Cardiac septum (tissue), 1 donor: ENCODE results near the gene GIPC3. TPM values are rescaled to one million over a fixed set of nuclear protein-coding genes. Genes with fewer than 3 reads are reported as not detected.
"Not testable (repeated sequence)": the region's sequence is repeated elsewhere in the genome, so short reads cannot be mapped to it uniquely, and the experiment has no call there.

Experiments
- DNase-seq: peaks from one replicate; pipeline ENCODE4 v3.0.0-alpha.2; 2020; ENCODE audit warnings: low spot score
- intact Hi-C: fragments of 100-400 bp; cut with DNase I; formaldehyde crosslinking; loops from one replicate; pipeline ENCODE4 v1.14.0; 2022
- total RNA-seq: library from RNA; stranded (reverse); fragmentation: NEBNext Ultra II Directional; extraction: Animal tissue kit (Norgen Biotek cat#: 25700); gene quantifications from one replicate; pipeline ENCODE4 v1.2.1, GENCODE V29; 2021
- donor health status: DM: no; HTN: no; CAD: no.

GIPC3 gene
- total RNA-seq, 1 donor from 2014 or later: 1.3 TPM

- intact Hi-C loops, DNase-seq: not testable (repeated sequence)
Measured at GRCh38 chr19:3628766-3629165, 43.5 kb downstream of the GIPC3 start.

DNA sequence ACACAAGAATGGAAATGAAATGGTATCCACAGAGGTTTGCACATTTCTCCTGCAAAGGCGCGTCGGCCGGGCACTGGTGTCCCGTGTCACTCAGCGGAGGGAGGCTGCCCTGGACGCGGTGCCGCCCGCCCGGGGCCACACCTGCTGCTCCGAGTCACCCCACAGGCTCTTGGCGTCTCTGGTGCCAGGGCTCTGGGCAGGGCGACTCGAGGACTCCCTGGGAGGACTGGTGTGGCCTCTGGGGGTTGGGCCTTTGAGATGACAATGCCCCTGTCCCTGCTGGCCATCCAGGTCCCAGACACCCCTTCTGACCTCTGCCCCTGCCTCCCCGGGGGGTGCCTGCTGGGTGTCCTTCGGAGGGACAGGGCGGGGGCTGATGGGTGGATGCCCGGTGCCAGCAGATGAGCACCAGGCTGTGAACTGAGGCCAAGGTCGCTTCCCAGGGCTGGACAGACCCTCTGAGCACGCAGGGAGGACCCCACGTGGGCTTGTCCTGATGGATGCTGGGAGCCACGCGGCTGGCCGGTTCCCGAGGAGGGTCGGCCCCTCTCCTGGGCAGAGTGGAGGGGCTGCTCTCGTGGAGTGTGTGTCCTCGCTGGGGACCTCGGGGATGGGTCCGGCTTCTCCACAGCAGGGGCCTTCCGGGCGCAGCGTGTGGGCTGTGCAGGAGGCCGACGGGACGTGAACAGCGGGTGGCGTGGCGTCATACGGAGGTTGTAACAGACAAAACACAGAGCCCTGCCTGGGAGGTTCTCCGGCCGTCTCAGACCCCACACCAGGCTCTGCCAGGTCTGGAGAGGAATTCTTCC lies 46.0 kb downstream of the GIPC3 start:
- intact Hi-C loops: no loop called here
- no peak for DNase-seq

GRCh38 chr19:3632098-3632497 lies 46.8 kb downstream of the GIPC3 start:
- intact Hi-C loops: no loop called here
- DNase-seq: no peak

DNA sequence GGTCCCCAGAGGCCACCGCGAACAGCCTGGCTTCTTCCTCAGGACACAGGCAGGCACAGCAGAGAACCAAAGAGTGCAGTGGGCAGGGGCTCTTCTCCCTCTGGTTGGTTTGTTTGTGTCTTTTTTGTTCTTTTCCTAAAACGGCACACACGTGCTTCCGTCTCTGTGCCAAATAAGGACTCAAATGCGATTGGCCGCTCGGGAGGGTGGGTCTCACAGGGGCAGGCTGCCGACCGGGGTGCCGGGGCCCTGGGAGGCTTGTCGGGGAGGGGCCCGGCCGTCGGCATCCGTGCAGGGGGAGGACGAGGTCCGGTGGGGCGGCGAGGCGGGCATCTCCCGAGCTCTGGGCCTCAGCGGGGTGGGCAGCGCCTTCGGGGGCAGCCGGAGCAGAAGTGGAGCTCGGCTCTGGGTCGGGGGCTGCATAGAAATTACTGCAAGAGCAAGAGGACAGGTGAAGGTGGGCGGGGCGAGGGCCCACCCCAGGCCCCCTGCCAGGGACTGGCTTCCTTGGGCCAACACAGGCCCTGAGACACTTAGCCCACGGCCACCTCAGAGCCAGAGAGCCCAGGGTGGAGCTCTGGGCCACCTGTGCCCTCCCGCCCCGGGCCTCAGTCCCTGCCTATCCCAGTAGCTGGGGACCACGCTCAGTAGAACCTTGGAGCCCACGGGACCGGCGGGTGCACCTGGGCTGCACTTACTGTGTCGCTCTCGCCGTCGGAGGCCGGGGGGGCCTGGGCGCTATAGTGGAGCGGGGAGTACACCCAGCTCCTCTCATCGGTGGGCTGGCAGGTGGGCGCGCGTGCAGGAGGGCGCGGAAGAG lies 47.7 kb downstream of the GIPC3 start:
- intact Hi-C loops: no loop called here
- no peak for DNase-seq

- intact Hi-C loops: no loop called here
- DNase-seq: no peak
Measured at GRCh38 chr19:3633559-3633988, 48.3 kb downstream of the GIPC3 start.

DNA sequence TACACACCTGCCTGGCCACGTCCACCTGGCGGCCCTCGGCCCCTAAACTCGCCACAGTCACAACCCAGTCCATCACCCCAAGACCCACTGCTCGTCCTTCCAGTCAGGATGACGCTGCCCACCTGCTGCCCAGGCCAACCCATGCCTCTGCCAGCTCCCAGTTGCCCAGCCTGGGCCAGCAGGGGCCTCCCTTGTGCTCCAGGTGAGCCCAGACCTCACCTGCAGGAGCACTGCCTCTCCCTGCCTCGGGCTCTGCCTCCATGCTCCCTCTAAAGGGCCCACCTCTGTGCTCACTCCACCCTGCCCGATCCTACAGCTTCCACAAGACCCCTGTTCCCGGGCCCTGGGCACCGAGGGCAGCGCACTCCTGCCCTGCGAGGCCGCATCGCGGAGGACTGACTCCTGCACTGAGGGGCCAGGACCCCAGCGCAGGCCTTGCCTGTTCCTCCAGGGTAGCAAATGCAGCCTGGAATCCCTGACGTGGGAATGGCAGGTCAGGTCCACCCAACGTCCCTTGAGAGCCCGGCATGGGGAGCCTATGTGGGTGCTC lies 49.3 kb downstream of the GIPC3 start:
- DNase-seq: no peak
- intact Hi-C loops: no loop called here

GRCh38 chr19:3636506-3636905 lies 51.2 kb downstream of the GIPC3 start:
- intact Hi-C loops: no loop called here
- no peak for DNase-seq

GRCh38 chr19:3636962-3637361 lies 51.7 kb downstream of the GIPC3 start:
- DNase-seq: no peak

GRCh38 chr19:3637621-3638020 lies 52.3 kb downstream of the GIPC3 start:
- intact Hi-C loops: no loop called here
- DNase-seq: no peak

More at GRCh38 chr19:3636962-3637361, 51.7 kb downstream of the GIPC3 start:
- intact Hi-C loops: no loop called here

GRCh38 chr19:3638208-3639193 lies 53.2 kb downstream of the GIPC3 start:
- no peak for DNase-seq
- intact Hi-C loops: no loop called here

GRCh38 chr19:3639479-3639878 lies 54.2 kb downstream of the GIPC3 start:
- DNase-seq: no peak
- intact Hi-C loops: no loop called here

- intact Hi-C loops: no loop called here
- DNase-seq: no peak
Measured at GRCh38 chr19:3641515-3642269, 56.4 kb downstream of the GIPC3 start.

GRCh38 chr19:3642296-3642695 lies 57.0 kb downstream of the GIPC3 start:
- DNase-seq: no peak
- intact Hi-C loops: no loop called here

Other genes with a start within 250 kb of the GIPC3 start
- gene NFIC, start 218.9 kb upstream of the GIPC3 start, total RNA-seq: 178 TPM
- gene SMIM24, start 105.0 kb upstream of the GIPC3 start, total RNA-seq: not detected
- not detected for gene SMIM44, start 102.0 kb upstream of the GIPC3 start, total RNA-seq
- 11.1 TPM for gene DOHH, start 84.8 kb upstream of the GIPC3 start, total RNA-seq
- gene FZR1, start 79.2 kb upstream of the GIPC3 start, total RNA-seq: 23.8 TPM
- gene TEKTIP1, start 46.3 kb upstream of the GIPC3 start, total RNA-seq: 1.7 TPM
- 25.4 TPM for gene MFSD12, start 27.9 kb upstream of the GIPC3 start, total RNA-seq
- 32.6 TPM for gene HMG20B, start 12.5 kb upstream of the GIPC3 start, total RNA-seq
- 1.9 TPM for gene TBXA2R, start 21.4 kb downstream of the GIPC3 start, total RNA-seq
- 10.7 TPM for gene CACTIN, start 41.3 kb downstream of the GIPC3 start, total RNA-seq
- 38.2 TPM for gene PIP5K1C, start 115.0 kb downstream of the GIPC3 start, total RNA-seq
- gene TJP3, start 122.9 kb downstream of the GIPC3 start, total RNA-seq: not detected
- gene APBA3, start 176.2 kb downstream of the GIPC3 start, total RNA-seq: 12.5 TPM
- gene MRPL54, start 177.2 kb downstream of the GIPC3 start, total RNA-seq: 81.4 TPM
- gene RAX2, start 186.8 kb downstream of the GIPC3 start, total RNA-seq: not detected
- gene MATK, start 200.9 kb downstream of the GIPC3 start, total RNA-seq: 0.38 TPM